GM12878 (cell line): ENCODE results near the gene SPRR5. TPM values are rescaled to one million over a fixed set of nuclear protein-coding genes. Genes with fewer than 3 reads are reported as not detected.

Source experiments
- ATAC-seq: fragments of 200-7000 bp; cut with Tn5 transposase; 3 replicates; pipeline ENCODE4 v1.9.1; 2020; ENCODE audit warnings: mild to moderate bottlenecking, moderate library complexity
- BruUV-seq: library from RNA; stranded (reverse); fragments of 400-500 nt; replicated peaks from 2 replicates; lab custom pipeline; 2021; lab: Mats Ljungman, UMichigan
- CTCF ChIA-PET: fragments of 300-600 bp; sonication (Branson Sonifier 250); formaldehyde crosslinking; extraction: SDS; loops from one replicate; lab custom pipeline; 2021; ENCODE audit warnings: inconsistent platforms; lab: Yijun Ruan, JAX
- POLR2A ChIA-PET: fragments of 350-600 bp; formaldehyde crosslinking; extraction: SDS; loops from one replicate; lab custom pipeline; 2021; ENCODE audit warnings: inconsistent platforms; lab: Charles Lee
- RAD21 ChIA-PET: fragments of 300-600 bp; sonication (Branson Sonifier 250); formaldehyde crosslinking; loops from one replicate; lab custom pipeline; 2023; ENCODE audit warnings: antibody characterized with exemption; ENCODE audit not compliant: unreplicated experiment; lab: Charles Lee
- SMC1A ChIA-PET: fragments of 300-600 bp; sonication (Branson Sonifier 250); formaldehyde crosslinking; loops from one replicate; lab custom pipeline; 2023; ENCODE audit not compliant: unreplicated experiment, uncharacterized antibody; lab: Charles Lee
- DNase-seq: peaks from one replicate; pipeline ENCODE4 v3.0.0-alpha.2; 2011; ENCODE audit warnings: low read depth, low spot score
- FAIRE-seq: peaks from 3 replicates; lab custom pipeline; 2011; peaks lifted over from hg19 to GRCh38; lab: Jason Lieb, UNC
- H2AFZ ChIP-seq: 2 replicates; pipeline ENCODE4 v1.6.0; 2011; ENCODE audit warnings: low read depth, low read length, control low read depth; ENCODE audit not compliant: control insufficient read depth
- H3K27ac ChIP-seq: 2 replicates; pipeline ENCODE4 v1.5.1; 2011; ENCODE audit warnings: control low read depth; ENCODE audit not compliant: control insufficient read depth, insufficient read depth
- H3K27me3 ChIP-seq, 2 experiments: replicated peaks in 1 of 2; 2 replicates each; pipeline versions ENCODE4 v1.6.0 to v1.6.1; 2011; ENCODE audit warnings: low read length in 1 of 2; ENCODE audit not compliant: control insufficient read depth in 2 of 2, insufficient read depth in 2 of 2
- H3K36me3 ChIP-seq, 2 experiments: 2 replicates each; pipeline ENCODE4 v1.5.1; 2011; ENCODE audit warnings: low read length in 1 of 2; ENCODE audit not compliant: control insufficient read depth in 2 of 2, insufficient read depth in 2 of 2
- H3K4me1 ChIP-seq: 2 replicates; pipeline ENCODE4 v1.6.1; 2011; ENCODE audit warnings: mild to moderate bottlenecking, low read length, moderate library complexity, mixed read lengths; ENCODE audit not compliant: control insufficient read depth, insufficient read depth
- H3K4me2 ChIP-seq: 2 replicates; pipeline ENCODE4 v1.6.0; 2011; ENCODE audit warnings: control low read depth; ENCODE audit not compliant: control insufficient read depth, insufficient read depth
- H3K4me3 ChIP-seq: fragments of 200-600 bp; sonication (generic); 2 replicates; pipeline ENCODE4 v1.5.1; 2016
- H3K79me2 ChIP-seq: 2 replicates; pipeline ENCODE4 v1.6.0; 2011; ENCODE audit warnings: low read length; ENCODE audit not compliant: control insufficient read depth, insufficient read depth
- H3K9ac ChIP-seq: 2 replicates; pipeline ENCODE4 v1.8.0; 2011; ENCODE audit warnings: low read length, control low read depth, mixed read lengths; ENCODE audit not compliant: control insufficient read depth, insufficient read depth
- H3K9me3 ChIP-seq: replicated peaks from 3 replicates; pipeline ENCODE4 v1.5.1; 2011; ENCODE audit warnings: mild to moderate bottlenecking, low read length; ENCODE audit not compliant: control insufficient read depth, insufficient read depth
- H4K20me1 ChIP-seq: 2 replicates; pipeline ENCODE4 v1.6.0; 2011; ENCODE audit not compliant: control insufficient read depth, insufficient read depth
- CBFB ChIP-seq: IDR thresholded peaks from 2 replicates; pipeline ENCODE4 v1.6.1; 2016; ENCODE audit warnings: antibody characterized with exemption, low read depth
- HDGF ChIP-seq: fragments of 450-650 bp; IDR thresholded peaks from 2 replicates; pipeline ENCODE4 v1.6.1; 2016; ENCODE audit warnings: antibody characterized with exemption
- POLR2AphosphoS5 ChIP-seq: IDR thresholded peaks from 2 replicates; pipeline ENCODE4 v1.6.1; 2011; ENCODE audit warnings: mild to moderate bottlenecking, low read length, inconsistent platforms
- RUNX3 ChIP-seq: IDR thresholded peaks from 2 replicates; pipeline ENCODE4 v1.6.1; 2012; ENCODE audit warnings: low read length, inconsistent platforms
- SMC3 ChIP-seq: IDR thresholded peaks from 2 replicates; pipeline ENCODE4 v1.6.1; 2011; ENCODE audit warnings: low read length, improper control_type of control experiment, borderline replicate concordance
- YBX1 ChIP-seq: fragments of 450-650 bp; IDR thresholded peaks from 2 replicates; pipeline ENCODE4 v1.6.1; 2016; ENCODE audit warnings: antibody characterized with exemption
- in situ Hi-C: fragments of 300-500 bp; cut with MboI; formaldehyde crosslinking; loops from 9 replicates; pipeline ENCODE4 v1.14.3; 2018; ENCODE audit warnings: mixed read lengths
- intact Hi-C: fragments of 100-400 bp; cut with micrococcal nuclease; formaldehyde crosslinking; loops from one replicate; pipeline ENCODE4 v1.14.2; 2022; ENCODE audit not compliant: unreplicated experiment
- polyA plus RNA-seq, 11 experiments: library from polyadenylated mRNA; depleted of rRNA in 4 of 11; unstranded in 6 of 11; stranded (reverse) in 5 of 11; fragments of >200 nt; fragmentation: Nextera tagmentation in 4 of 11; fragmentation: Illumina TruSeq in 1 of 11; extraction: Ambion mirVana in 4 of 11; extraction: Trizol in 1 of 11; gene quantifications; 1 replicate in 1 of 11; 2 replicates in 10 of 11; pipeline versions ENCODE4 v1.2.1 to v1.2.3, GENCODE V29; 2011 to 2016; ENCODE audit warnings: inconsistent platforms in 2 of 11, missing spikeins in 2 of 11, low read depth in 1 of 11
- total RNA-seq, 4 experiments: library from RNA; depleted of rRNA in 3 of 4; stranded (reverse); fragments of >200 nt in 3 of 4; fragmentation: Illumina TruSeq in 1 of 4; extraction: Trizol in 1 of 4; gene quantifications; 2 replicates each; pipeline versions ENCODE4 v1.2.1 to v1.2.3, GENCODE V29; 2013 to 2021
- TF ChIP-seq, protein P1 (sequence below): fragments of 450-650 bp; IDR thresholded peaks from 2 replicates; pipeline ENCODE4 v1.6.1; 2017; ENCODE audit warnings: low read depth, mild to moderate bottlenecking, moderate library complexity
- TF ChIP-seq, protein P2 (sequence below): fragments of 150-350 bp; IDR thresholded peaks from 2 replicates; pipeline ENCODE4 v1.6.1; 2014; ENCODE audit warnings: mild to moderate bottlenecking, low read depth, low read length

The SPRR5 gene
- total and polyA plus RNA-seq, 10 of the 15 experiments (the other 5 are each of a cell fraction or from before 2014, with no cell fraction given), result not detected

DNA sequence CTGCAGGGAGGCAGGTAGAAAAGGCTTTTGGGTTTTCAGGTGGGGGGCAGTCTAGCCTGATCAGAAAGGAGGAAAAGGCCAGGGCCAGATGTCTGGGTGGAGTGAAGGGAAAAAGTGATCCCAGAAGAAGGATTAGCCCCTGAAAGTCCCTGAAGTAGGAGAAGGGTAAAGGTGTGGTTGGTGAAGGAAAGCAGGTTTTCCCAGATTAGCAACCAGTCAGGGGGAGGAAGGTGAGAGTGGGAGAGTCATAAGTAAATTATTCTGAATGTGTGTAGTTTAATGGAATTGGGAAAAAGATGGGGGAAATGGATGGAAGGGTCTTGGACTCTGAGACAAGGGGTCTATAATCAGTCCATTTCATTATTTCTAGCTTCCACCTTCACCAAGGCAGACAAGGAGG lies 36.2 kb downstream of the SPRR5 start:
- H3K4me1 ChIP-seq, result no peaks in the 10 kb centered on the region
- H4K20me1 ChIP-seq, result no peaks in the 10 kb centered on the region; the same call in 1 of the 2 replicates
- H3K36me3 ChIP-seq, result no peaks in the 10 kb centered on the region
- intact Hi-C loops (no loop called here), in situ Hi-C loops (no loop called here)
- no peaks in the 10 kb centered on the region for H3K9me3 ChIP-seq
- FAIRE-seq (no peak), ATAC-seq (no peak), DNase-seq (no peak)
- no peak overlapping the region for H3K4me3 ChIP-seq
- no TSS peak for BruUV-seq
- H3K27ac ChIP-seq, result no peak overlapping the region
- CTCF ChIA-PET, result interaction anchor here (1.6 kb wide), 1 partner anchor 209 kb away, joined by 3 read pairs; no protein-coding TSS in a partner anchor
- TF ChIP-seq, protein P1, sequence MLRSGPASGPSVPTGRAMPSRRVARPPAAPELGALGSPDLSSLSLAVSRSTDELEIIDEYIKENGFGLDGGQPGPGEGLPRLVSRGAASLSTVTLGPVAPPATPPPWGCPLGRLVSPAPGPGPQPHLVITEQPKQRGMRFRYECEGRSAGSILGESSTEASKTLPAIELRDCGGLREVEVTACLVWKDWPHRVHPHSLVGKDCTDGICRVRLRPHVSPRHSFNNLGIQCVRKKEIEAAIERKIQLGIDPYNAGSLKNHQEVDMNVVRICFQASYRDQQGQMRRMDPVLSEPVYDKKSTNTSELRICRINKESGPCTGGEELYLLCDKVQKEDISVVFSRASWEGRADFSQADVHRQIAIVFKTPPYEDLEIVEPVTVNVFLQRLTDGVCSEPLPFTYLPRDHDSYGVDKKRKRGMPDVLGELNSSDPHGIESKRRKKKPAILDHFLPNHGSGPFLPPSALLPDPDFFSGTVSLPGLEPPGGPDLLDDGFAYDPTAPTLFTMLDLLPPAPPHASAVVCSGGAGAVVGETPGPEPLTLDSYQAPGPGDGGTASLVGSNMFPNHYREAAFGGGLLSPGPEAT, result no peak
- TF ChIP-seq YBX1 (no peak), RUNX3 (no peak), POLR2AphosphoS5 (no peak), HDGF (no peak), SMC3 (no peak), CBFB (no peak)
- TF ChIP-seq, protein P2, sequence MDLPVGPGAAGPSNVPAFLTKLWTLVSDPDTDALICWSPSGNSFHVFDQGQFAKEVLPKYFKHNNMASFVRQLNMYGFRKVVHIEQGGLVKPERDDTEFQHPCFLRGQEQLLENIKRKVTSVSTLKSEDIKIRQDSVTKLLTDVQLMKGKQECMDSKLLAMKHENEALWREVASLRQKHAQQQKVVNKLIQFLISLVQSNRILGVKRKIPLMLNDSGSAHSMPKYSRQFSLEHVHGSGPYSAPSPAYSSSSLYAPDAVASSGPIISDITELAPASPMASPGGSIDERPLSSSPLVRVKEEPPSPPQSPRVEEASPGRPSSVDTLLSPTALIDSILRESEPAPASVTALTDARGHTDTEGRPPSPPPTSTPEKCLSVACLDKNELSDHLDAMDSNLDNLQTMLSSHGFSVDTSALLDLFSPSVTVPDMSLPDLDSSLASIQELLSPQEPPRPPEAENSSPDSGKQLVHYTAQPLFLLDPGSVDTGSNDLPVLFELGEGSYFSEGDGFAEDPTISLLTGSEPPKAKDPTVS, result no peak
- H3K9ac ChIP-seq, result no peak overlapping the region
- no peak overlapping the region for H2AFZ ChIP-seq
- H3K27me3 ChIP-seq, result no peaks in the 10 kb centered on the region
- no peaks in the 10 kb centered on the region for H3K79me2 ChIP-seq
- H3K4me2 ChIP-seq, result no peak overlapping the region
- POLR2A ChIA-PET, result no interaction called here
- RAD21 ChIA-PET, result no interaction called here
- SMC1A ChIA-PET, result no interaction called here
